AG10803 (cell line): ENCODE results near the gene GDAP2.

ENCODE experiments used
- DNase-seq: peaks from one replicate; pipeline ENCODE4 v3.0.0; 2010; ENCODE audit warnings: low read depth
- H3K4me3 ChIP-seq: 2 replicates; pipeline ENCODE4 v1.5.1; 2011; ENCODE audit warnings: mild to moderate bottlenecking, low read length, control low read depth
- CTCF ChIP-seq: conservative IDR thresholded peaks from 2 replicates; pipeline ENCODE4 v1.5.1; 2011; ENCODE audit warnings: mild to moderate bottlenecking, low read length, control low read depth, inconsistent platforms

The GDAP2 gene

DNA sequence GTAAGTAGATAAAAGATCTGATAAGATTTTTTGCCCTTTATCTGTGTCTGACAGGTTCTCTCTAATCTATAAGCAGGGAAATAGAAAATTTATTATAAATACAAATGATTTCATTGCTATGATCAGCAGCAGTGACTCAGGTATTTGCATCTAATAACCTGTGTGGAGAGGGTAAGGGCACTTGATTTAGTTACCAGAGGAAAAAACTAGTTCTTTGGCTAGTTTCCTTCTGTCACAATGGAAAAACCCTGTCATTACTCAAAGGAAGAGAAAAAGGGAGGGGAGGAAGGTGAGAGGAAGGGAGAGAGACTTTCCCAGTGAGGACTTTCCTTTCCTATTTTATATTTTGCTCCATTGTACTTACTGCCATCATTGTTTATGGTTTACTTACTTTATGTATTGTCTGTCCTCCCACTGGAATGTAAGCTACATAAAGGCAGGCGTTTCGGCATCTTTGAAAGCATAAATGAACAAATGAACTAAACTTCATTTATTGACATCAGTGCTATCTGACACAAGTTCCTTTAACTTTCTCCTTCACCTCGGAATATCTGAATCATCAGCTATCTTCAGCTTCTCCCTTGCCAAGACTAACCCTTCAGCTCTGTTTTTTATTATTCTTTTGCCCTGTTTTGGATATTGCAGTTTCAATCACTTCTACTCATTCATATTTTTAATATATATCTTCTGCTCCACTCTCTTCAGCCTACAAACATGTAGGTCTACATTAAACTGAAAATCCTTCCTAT, 35.0 kb upstream of the GDAP2 start:
- no peak for TF ChIP-seq CTCF
- H3K4me3 ChIP-seq, result no peak overlapping the region
- no peak for DNase-seq

- no peak for DNase-seq
- TF ChIP-seq CTCF, result no peak
- no peak overlapping the region for H3K4me3 ChIP-seq
Measured at GRCh38 chr1:117959364-117959763, 29.9 kb upstream of the GDAP2 start.

DNA sequence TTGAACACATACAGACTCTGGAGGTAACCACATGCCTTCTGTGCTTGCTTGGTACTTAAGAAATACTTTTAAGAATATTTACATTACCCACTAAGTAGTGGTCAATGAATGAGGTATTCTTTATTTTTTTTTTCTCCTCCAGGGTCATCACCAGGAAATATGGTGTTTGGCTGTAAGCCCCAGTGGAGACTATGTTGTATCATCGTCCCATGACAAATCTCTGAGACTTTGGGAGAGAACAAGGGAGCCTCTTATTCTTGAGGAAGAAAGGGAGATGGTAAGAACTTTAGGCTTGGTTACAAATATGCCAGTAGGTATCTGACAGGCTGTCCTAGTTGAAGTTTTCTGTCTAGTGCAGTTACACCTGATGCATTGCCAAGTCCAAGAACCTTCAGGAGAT, 23.0 kb upstream of the GDAP2 start:
- TF ChIP-seq CTCF, result no peak

DNA sequence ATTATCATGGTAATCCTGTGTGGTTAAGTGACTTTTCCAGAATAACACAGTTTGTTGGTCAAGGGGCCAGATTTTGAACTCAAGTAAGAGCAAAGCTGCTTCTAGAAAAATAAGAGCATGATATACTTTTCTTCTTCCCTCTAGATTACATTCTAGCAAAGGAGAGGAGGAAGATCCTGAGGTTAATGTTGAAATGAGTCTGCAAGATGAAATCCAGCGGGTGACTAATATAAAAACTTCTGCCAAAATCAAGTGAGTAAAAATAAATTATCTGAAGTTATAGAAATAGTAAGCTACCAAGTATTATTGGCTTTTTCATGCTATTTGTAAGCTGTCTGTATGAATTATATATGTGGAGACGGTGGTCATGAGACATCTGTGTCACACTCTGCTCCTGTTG, 12.9 kb upstream of the GDAP2 start:
- no peak for TF ChIP-seq CTCF
- no peak overlapping the region for H3K4me3 ChIP-seq
- DNase-seq, result peak; percentile 20

More for the DNA sequence above, 23.0 kb upstream of the GDAP2 start:
- H3K4me3 ChIP-seq, result no peak overlapping the region
- DNase-seq, result no peak

- no peak for TF ChIP-seq CTCF
- no peak for DNase-seq
- no peak overlapping the region for H3K4me3 ChIP-seq
Measured at GRCh38 chr1:117933769-117934168, 4.3 kb upstream of the GDAP2 start.

DNA sequence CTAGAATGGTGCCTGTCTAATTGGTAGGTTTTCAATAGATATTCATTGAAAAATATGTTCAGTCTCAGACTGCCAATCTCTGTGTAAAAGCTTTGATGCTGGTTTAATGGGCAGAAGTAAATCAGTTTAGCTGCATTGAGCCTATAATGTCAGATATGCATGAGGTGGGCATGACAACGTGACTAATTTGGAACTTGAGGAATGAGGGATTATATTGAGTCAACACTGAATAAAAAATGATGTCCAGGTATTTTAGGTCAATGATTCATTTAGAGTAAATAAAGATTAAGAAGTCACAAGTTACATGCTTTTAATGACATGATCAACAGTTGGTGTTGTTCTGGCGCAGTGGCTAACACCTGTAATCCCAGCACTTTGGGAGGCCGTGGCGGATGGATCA, 3.2 kb upstream of the GDAP2 start:
- no peak for DNase-seq
- TF ChIP-seq CTCF, result no peak

DNA sequence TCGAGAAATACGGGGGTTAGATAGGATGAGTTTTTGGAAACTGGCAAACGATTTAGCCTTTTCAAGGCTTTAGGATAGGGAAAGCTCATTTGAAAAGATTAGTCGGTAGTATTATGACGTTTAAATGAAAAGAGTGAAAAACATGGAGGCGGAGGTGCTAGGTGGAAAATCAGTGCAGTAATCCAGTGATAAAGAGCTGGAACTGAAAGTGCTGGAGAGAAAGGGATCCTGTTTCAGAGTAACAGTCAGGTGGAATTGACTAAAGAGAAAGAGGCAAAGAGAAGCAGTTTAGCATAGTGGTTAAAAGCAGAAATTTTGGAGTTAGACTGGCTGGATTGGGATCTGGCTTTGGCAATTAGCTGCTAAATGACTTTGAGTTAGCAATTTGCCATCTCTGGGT, 1.1 kb upstream of the GDAP2 start:
- DNase-seq, result no peak
- TF ChIP-seq CTCF, result no peak
- peak overlapping the region; percentile 96 for H3K4me3 ChIP-seq

More for the DNA sequence above, 3.2 kb upstream of the GDAP2 start:
- no peak overlapping the region for H3K4me3 ChIP-seq
